H1 (cell line): ENCODE measurements around the gene UROC1. TPM values are rescaled to one million over a fixed set of nuclear protein-coding genes. Genes with fewer than 3 reads are reported as not detected.

ENCODE experiments used
- RXRA ChIP-seq: IDR thresholded peaks from 2 replicates; pipeline ENCODE4 v1.6.1; 2011; ENCODE audit warnings: low read depth, mild to moderate bottlenecking, low read length, moderate library complexity; ENCODE audit not compliant: insufficient read depth
- TBP ChIP-seq: IDR thresholded peaks from 2 replicates; pipeline ENCODE4 v1.6.1; 2011; ENCODE audit warnings: low read depth, low read length, improper control_type of control experiment
- polyA plus RNA-seq, 7 experiments: library from polyadenylated mRNA; depleted of rRNA in 3 of 7; stranded (reverse) in 5 of 7; unstranded in 2 of 7; fragments of >200 nt in 5 of 7; fragments of 200-250 nt in 2 of 7; gene quantifications; 1 replicate in 5 of 7; 2 replicates in 1 of 7; 4 replicates in 1 of 7; pipeline versions ENCODE4 v1.2.1 to v1.2.3, GENCODE V29; 2011 to 2013; ENCODE audit warnings: missing spikeins in 2 of 7, mixed read lengths in 2 of 7
- total RNA-seq: library from RNA; stranded (reverse); fragmentation: NEBNext Ultra II Directional; extraction: Animal tissue kit (Norgen Biotek cat#: 25700); gene quantifications from 2 replicates; pipeline ENCODE4 v1.2.1, GENCODE V29; 2021
- TF ChIP-seq, protein P1 (sequence below), 3 experiments: IDR thresholded peaks; 1 replicate in 2 of 3; 2 replicates in 1 of 3; pipeline versions ENCODE4 v1.5.1 to v1.6.1; 2011; ENCODE audit warnings: low read length in 3 of 3, mild to moderate bottlenecking in 3 of 3, inconsistent platforms in 2 of 3, low read depth in 1 of 3, moderate library complexity in 1 of 3; ENCODE audit not compliant: insufficient read depth in 1 of 3; ENCODE audit errors: control extremely low read depth in 1 of 3
- TF ChIP-seq, protein P2 (sequence below): IDR thresholded peaks from 2 replicates; pipeline ENCODE4 v1.6.1; 2011; ENCODE audit warnings: low read length, improper control_type of control experiment

The UROC1 gene
- total and polyA plus RNA-seq, 2 of the 8 experiments (the other 6 are each of a cell fraction or from before 2014, with no cell fraction given): 0.03 TPM; not detected in 1

GRCh38 chr3:126451511-126451910, 66.1 kb downstream of the UROC1 start (continued):
- TF ChIP-seq, protein P1, sequence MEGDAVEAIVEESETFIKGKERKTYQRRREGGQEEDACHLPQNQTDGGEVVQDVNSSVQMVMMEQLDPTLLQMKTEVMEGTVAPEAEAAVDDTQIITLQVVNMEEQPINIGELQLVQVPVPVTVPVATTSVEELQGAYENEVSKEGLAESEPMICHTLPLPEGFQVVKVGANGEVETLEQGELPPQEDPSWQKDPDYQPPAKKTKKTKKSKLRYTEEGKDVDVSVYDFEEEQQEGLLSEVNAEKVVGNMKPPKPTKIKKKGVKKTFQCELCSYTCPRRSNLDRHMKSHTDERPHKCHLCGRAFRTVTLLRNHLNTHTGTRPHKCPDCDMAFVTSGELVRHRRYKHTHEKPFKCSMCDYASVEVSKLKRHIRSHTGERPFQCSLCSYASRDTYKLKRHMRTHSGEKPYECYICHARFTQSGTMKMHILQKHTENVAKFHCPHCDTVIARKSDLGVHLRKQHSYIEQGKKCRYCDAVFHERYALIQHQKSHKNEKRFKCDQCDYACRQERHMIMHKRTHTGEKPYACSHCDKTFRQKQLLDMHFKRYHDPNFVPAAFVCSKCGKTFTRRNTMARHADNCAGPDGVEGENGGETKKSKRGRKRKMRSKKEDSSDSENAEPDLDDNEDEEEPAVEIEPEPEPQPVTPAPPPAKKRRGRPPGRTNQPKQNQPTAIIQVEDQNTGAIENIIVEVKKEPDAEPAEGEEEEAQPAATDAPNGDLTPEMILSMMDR (IDR thresholded peaks at IDR 0.05; ENCODE audit: control extremely low read depth in 1 of 3, insufficient read depth in 1 of 3, low read depth in 1 of 3, low read length in 3 of 3): no peak
- TF ChIP-seq TBP (no peak), RXRA (no peak)
- TF ChIP-seq, protein P2, sequence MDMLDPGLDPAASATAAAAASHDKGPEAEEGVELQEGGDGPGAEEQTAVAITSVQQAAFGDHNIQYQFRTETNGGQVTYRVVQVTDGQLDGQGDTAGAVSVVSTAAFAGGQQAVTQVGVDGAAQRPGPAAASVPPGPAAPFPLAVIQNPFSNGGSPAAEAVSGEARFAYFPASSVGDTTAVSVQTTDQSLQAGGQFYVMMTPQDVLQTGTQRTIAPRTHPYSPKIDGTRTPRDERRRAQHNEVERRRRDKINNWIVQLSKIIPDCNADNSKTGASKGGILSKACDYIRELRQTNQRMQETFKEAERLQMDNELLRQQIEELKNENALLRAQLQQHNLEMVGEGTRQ: no peak
